D721Med (cell line): ENCODE results near the gene STH.

ENCODE experiments used
- DNase-seq: peaks from one replicate; pipeline ENCODE4 v3.0.0; 2011; ENCODE audit warnings: low spot score; ENCODE audit not compliant: insufficient read length
- FAIRE-seq: peaks from 2 replicates; lab custom pipeline; 2011; peaks lifted over from hg19 to GRCh38; lab: Jason Lieb, UNC
- CTCF ChIP-seq: IDR thresholded peaks from 2 replicates; pipeline ENCODE4 v1.5.1; 2012; ENCODE audit warnings: mild to moderate bottlenecking, control low read depth; ENCODE audit not compliant: insufficient read depth; ENCODE audit errors: missing control alignments

Gene STH

GRCh38 chr17:46045639-46046038, 46.6 kb downstream of the STH start:
- DNase-seq (no peak), FAIRE-seq (no peak)
- no peak for TF ChIP-seq CTCF

GRCh38 chr17:46046957-46047356, 47.9 kb downstream of the STH start:
- DNase-seq (no peak), FAIRE-seq (no peak)
- TF ChIP-seq CTCF, result no peak

GRCh38 chr17:46047398-46047797, 48.3 kb downstream of the STH start:
- TF ChIP-seq CTCF, result no peak
- FAIRE-seq, result no peak
- no peak for DNase-seq

- no peak for TF ChIP-seq CTCF
- FAIRE-seq, result no peak
- no peak for DNase-seq
Measured at GRCh38 chr17:46047856-46048255, 48.8 kb downstream of the STH start.
